ENCODE measurements around the gene PAK4.

Gene PAK4

GRCh38 chr19:39146686-39147450 is 21.3 kb downstream of the PAK4 start:
- no peak for DNase-seq (ENCODE audit: low read depth)

DNA sequence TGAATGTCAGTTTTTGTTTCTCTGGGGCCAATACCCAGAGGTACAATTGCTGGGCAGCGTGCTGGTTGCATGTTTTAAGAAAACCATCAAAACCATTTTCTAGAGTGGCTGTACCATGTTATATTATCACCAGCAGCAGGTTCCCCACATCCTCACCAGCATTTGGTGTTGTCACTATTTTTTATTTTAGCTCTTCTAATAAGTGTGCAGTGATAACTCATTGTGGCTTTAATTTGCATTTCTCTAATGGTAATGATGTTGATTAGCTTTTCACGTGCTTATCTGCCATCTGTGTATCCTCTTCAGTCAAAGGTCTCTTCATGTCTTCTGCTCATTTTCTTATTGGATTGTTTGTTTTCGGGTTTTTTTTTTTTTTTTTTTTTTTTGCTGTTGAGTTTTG is 21.9 kb downstream of the PAK4 start:
- no peak for DNase-seq (ENCODE audit: low read depth)

GRCh38 chr19:39148939-39149529 is 23.4 kb downstream of the PAK4 start:
- no peak for DNase-seq (ENCODE audit: low read depth)

DNA sequence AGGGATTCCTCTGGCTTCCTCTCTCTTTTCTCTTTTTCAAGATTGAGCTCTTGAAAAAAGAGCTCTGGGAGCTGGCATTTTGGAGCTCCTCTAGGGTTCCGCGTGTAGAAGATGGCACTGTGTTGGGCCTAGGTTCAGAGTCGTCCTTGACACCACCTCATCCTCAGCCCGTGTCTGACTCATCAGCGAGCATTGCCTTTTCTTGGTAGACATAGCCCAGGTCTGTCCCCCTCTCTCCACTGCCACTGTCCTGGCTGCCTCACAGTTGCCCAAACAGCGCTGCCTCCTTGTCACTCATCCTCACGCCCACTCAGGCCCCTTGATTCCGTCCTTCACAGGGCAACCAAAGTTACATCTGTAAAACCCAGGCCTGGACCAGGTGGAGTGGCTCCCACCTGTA is 24.6 kb downstream of the PAK4 start:
- DNase-seq (ENCODE audit: low read depth): no peak

GRCh38 chr19:39150807-39151600 is 25.4 kb downstream of the PAK4 start:
- DNase-seq (ENCODE audit: low read depth): no peak

DNA sequence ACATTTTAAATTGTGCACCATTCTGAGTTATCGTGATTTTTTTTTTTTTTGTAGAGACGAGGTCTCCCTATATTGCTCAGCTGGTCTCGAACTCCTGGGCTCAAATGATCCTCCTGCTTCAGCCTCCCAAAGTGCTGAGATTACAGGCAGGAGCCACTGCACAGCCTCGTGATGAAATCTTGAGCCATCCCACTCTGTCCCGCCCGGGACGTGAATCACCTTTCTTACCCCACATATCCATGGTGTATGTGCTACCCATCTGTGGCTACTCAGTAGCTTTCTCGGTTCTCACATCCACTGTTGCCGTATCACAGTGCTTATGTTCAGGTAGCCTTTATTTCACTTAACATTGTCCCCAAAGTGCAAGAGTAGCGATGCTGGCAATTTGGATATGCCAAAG is 26.5 kb downstream of the PAK4 start:
- no peak for DNase-seq (ENCODE audit: low read depth)

- no peak for DNase-seq (ENCODE audit: low read depth)
These were observed 28.6 kb downstream of the PAK4 start for GRCh38 chr19:39154100-39154628.

GRCh38 chr19:39154629-39155100 is 29.1 kb downstream of the PAK4 start:
- no peak for DNase-seq (ENCODE audit: low read depth)

DNA sequence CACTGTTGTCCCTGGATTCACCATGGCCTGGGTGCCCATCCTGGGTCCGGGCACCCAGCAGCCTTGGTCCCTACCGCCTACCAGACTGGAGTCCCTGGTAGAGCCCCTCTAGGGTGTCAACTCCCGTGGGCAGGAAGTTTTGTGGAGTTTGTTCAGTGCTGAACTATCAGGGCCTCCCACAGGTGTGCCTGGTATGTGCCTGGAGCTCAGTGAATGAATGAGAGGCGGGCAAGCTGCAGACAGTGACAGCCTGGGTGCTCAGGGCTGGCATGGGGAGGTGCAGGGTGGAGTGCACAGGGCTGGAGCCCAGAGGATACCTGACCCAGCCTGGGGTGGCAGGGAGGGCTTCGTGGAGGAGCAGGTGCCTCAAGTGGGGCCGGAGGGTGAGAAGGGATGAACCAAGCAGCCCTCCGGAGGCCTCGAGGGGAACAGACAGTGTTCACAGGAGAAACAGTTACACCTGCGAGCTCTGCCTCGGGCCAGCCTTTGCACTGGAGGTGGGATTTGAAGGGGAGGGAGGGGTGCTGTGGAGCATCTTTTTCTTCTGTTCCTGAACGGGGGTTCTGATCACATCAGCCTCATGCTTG is 29.6 kb downstream of the PAK4 start:
- no peak for DNase-seq (ENCODE audit: low read depth)

DNA sequence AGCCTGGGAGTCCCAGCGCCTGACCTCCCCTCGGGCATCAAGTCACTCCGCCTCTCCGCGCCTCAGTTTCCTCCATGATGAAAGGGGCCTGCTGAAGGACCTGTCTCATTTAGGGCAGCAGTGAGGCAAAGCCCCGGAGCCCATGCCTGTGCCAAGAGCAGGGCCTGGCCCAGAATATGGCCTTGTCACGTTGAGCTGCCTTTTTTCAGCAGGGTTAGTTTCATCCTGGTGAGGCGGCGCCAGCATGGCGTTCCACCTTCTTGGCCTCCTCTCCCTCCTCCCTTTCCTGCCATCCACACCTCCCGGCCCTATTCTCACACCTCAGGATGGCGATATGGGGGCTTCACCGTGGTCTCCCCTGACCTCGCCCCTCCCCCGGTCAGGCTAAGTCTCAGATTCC is 30.2 kb downstream of the PAK4 start:
- no peak for DNase-seq (ENCODE audit: low read depth)

DNA sequence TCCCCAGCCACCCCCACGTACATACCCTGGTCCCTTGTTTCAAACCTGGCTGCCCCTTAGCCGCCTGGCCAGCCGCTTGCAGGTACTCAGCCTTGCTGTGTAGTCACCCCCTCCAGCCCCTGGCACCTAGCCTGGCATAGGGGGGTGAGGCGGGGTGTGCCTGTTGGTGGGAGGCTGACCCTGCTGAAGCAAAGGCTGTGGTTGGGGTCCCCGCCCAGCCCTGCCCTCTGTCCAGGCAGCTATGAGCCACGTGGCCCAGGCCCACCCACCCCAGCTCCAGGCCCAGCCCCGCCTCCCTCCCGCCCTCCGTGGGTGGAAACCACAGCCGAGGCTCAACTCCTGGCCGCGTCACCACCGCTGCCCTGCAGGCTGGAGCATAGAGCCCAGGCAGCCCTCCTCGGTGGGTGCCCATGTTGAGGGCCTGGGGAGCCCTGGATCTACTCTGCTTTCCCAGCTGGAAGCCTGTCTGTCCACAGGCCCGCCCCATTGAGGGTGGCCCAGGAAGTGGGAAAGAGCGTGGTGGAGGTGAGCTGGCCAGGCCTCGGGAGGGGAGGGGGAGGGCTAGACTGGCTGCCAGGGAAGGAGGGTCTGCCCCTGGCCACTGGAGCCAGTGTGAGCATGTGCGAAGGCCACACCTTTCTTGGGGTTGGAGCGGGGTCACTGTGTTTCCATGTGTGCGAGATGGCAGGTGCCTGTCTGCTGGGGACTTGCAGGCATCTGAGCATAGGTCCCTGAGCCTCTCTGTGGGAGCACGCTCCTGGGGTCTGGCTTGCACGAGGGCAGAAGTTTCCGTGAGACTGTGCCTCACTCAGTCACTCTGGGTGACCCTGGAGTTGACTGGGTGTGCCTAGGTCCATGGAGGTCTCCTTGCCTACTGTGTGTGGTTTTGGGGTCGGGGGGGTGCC is 31.0 kb downstream of the PAK4 start:
- no peak for DNase-seq (ENCODE audit: low read depth)

DNA sequence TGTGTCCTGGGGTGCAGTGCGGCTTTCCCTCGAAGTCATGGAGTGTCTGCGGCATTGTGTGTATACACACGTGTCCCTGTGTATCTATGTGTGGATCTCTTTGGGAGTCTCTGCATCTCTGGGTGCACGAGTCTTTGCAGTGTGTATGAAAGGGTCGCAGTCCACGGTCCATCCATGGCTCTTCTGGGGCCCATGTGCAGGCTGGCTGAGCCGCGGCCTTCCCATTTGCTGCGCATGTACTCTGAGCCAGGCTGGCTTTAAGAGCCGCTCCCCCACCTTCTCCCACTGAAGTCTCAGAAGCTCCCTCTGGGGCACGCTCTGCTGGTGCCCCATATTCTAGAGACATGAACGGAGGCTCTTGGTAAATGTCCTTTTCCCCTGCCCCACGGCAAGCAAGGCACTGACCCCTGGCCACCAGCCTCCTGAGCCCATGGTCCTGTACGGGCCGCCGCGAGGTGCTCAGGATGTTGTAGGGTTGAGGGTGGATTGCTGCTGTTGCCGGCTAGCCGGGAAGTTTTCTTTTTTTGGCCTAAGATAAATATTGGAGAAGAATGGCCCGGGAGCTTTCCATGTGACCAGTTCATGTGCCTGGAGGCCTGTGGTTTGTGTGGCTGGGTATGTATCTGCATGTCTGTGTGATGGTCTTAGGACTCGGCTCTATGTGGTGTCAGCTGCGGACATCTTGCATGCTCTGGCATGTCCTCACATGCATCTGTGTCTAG is 31.9 kb downstream of the PAK4 start:
- DNase-seq (ENCODE audit: low read depth): no peak

DNA sequence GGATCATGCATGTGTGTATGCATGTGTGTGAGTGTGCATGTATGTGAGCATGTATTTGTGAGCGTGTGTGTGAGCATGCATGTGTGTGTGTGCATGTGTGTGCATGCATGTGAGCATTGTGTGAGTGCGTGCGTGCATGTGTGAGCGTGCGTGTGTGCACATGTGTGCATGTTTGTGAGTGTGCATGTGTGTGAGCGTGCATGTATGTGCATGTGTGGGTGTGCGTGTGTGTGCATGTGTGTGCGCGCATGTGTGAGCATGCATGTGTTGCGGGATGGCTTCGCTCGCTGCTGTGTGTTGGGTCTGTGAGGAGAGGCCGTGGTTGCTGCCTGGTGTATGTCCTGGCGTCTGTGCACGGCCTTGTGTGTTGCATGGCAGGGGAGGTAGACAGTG is 32.4 kb downstream of the PAK4 start:
- DNase-seq (ENCODE audit: low read depth): no peak

DNA sequence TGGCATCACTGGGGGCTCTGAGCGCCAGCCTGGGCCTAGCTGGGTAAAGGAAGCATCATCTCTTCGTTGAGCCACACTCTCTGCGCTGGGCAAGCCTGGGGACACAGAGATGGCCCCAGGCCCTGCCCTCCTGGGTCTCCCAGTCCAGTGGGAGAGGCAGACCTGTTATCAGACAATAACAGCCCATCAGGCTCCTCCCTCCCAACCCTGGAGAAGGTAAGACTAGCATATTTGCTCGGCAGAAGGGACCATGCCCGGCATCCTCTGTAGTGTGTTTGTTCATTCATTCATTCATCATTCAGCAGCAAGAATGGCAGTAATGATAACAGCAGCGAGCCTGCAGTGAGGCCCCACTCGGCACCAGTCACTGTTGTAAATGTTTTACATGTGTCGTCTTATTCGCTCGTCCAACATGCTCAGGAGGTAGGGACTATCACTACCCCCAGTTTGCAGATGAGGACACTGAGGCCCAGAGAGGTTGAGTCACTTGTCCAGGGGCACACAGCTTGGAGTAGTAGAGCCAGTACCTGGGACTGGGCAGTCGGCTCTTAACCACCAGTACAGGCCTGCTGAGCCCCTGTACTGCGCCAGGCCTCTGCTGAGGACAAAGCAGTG is 33.2 kb downstream of the PAK4 start:
- no peak for DNase-seq (ENCODE audit: low read depth)

- DNase-seq (ENCODE audit: low read depth): no peak
These were observed 34.9 kb downstream of the PAK4 start for GRCh38 chr19:39160523-39160861.

DNA sequence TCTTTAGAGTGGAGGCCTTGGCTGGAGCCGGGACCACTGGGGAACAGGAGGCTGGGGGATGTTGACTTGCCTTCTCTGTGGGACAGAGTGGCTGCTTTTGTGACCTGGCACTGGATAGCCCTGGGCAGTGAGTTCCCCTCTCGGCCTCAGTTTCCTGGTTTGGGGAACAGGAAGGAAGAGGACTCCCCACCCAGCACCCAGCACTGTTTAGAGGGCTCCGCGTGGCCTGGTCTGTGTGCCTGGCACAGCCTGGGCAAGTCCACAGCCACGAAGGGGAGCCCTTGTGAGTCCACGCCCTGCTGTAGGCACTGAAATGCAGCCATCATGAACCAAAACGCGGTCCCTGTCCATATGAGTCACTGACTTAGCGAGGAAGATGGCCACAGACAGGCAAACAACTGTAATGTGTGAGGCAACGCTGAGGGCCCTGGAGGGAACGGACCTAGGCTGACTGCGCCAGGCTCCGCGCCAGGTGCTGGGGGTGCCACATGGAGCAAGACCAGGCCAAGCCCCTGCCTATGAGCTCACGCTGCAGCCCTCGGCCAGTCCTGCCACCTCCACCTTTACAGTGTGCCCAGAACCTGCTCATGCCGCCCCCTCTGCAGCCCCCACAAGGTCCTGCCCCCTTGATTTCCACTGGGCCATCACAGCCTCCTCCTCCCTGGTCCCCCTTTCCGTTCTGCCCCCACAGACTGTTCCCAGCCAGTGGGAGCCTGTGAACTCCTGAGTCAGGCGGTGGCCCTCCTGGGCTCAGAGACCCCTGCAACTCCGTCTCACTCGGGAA is 35.5 kb downstream of the PAK4 start:
- DNase-seq (ENCODE audit: low read depth): no peak

GRCh38 chr19:39162441-39163043 is 37.0 kb downstream of the PAK4 start:
- DNase-seq (ENCODE audit: low read depth): no peak

GRCh38 chr19:39163621-39164020 is 38.0 kb downstream of the PAK4 start:
- no peak for DNase-seq (ENCODE audit: low read depth)

DNA sequence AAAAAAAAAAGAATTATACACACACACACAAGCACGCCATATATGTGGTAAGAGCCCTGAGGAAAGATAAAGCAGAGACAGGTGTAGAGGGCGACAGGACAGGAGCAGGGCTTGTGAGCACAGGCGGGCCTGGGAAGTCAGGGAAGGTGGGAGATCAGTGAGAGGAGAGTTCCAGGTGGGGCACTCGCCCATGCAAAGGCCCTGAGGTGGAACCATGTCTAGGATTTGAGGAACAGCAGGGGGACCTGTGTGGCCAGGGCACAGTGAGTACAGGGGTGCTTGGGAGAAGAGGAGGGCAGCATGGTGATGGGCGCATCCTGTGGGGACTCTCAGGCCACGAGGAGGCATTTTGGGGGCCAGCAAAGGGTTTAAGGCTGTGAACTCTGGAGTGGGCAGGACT is 38.7 kb downstream of the PAK4 start:
- no peak for DNase-seq (ENCODE audit: low read depth)

Data from stimulated activated CD8-positive, alpha-beta memory T cell treated with anti-CD3 and anti-CD28 coated beads, Interleukin-12 subunit alpha, Interleukin-12 subunit beta, amount 100 ng/mL, for 4 hours (primary cell).